ENCODE data around the gene PARP11. TPM values are rescaled to one million over a fixed set of nuclear protein-coding genes. Genes with fewer than 3 reads are reported as not detected.

PARP11 gene
- total RNA-seq, 2 donors from 2014 or later: 2.8 to 11.4 TPM

DNA sequence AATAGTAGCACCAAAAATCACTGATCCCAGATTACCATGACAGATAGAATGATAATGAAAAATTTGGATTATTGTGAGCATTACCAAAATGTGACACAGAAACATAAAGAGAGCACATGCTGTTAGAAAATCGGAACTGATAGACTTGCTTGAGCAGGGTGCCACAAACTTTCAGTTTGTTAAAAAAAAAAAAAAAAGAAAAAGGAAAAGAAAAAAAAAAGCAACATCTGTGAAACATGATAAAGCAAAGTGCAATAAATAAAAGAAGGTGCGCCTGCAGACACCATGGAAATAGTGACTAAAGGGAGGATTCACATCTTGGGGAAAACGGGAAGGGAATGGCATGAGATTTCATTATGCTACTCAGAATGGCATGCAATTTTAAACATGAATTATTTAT, 6.6 kb upstream of the PARP11 start:
- DNase-seq (ENCODE audit: low spot score) (no peak), ATAC-seq (ENCODE audit: insufficient number of reproducible peaks, low FRiP score, low read depth) (no peak)
- TF ChIP-seq CTCF (IDR thresholded peaks at IDR 0.05): no peak

DNA sequence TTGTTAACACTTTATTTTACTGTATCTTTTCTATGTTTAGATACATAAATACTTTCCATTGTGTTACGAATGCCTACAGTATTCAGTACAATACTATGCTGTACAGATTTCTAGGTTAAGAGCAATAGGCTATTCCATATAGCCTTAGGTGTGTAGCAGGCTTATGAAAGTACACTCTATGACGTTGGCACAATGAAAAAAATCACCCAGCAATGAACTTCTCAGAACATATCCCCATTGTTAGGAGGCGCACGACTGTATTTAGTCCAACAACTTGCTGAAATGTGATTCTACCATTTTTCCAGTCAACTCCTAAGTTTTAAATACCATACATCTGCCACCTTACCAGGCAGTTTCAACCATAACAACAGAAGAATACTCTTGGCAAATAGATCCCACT, 1.8 kb downstream of the PARP11 start:
- no peaks in the 10 kb centered on the region for H3K9me3 ChIP-seq
- ATAC-seq (ENCODE audit: insufficient number of reproducible peaks, low FRiP score, low read depth): no peak
- H3K4me1 ChIP-seq (ENCODE audit: control insufficient read depth in 1 of 2, low read depth in 2 of 2): peaks cover 11 to 19% of the 10 kb centered on the region in 2 donors
- H3K4me3 ChIP-seq: peak overlapping the region; percentile 82
- no peak for DNase-seq (ENCODE audit: low spot score)
- no peak for TF ChIP-seq CTCF (IDR thresholded peaks at IDR 0.05)
- H3K27ac ChIP-seq: no peak overlapping the region
- H3K36me3 ChIP-seq: no peaks in the 10 kb centered on the region
- H3K27me3 ChIP-seq (replicated peaks; ENCODE audit: insufficient read depth): no peaks in the 10 kb centered on the region

More for the DNA sequence above, 6.6 kb upstream of the PARP11 start:
- H3K27ac ChIP-seq: no peak overlapping the region
- H3K4me3 ChIP-seq: no peak overlapping the region
- H3K4me1 ChIP-seq (ENCODE audit: control insufficient read depth in 1 of 2, low read depth in 2 of 2): no peaks in the 10 kb centered on the region
- no peaks in the 10 kb centered on the region for H3K36me3 ChIP-seq
- H3K9me3 ChIP-seq: no peaks in the 10 kb centered on the region
- no peaks in the 10 kb centered on the region for H3K27me3 ChIP-seq (replicated peaks; ENCODE audit: insufficient read depth)

- H3K27ac ChIP-seq: no peak overlapping the region
- DNase-seq (ENCODE audit: low spot score) (no peak), ATAC-seq (ENCODE audit: insufficient number of reproducible peaks, low FRiP score, low read depth) (no peak)
- no peak for TF ChIP-seq CTCF (IDR thresholded peaks at IDR 0.05)
- peaks cover 11 to 19% of the 10 kb centered on the region in 2 donors for H3K4me1 ChIP-seq (ENCODE audit: control insufficient read depth in 1 of 2, low read depth in 2 of 2)
- no peaks in the 10 kb centered on the region for H3K36me3 ChIP-seq
- peaks cover 8% of the 10 kb centered on the region for H3K9me3 ChIP-seq
- no peaks in the 10 kb centered on the region for H3K27me3 ChIP-seq (replicated peaks; ENCODE audit: insufficient read depth)
- peak overlapping the region; percentile 40 for H3K4me3 ChIP-seq
These were observed 3.3 kb downstream of the PARP11 start for GRCh38 chr12:3869865-3870264.

DNA sequence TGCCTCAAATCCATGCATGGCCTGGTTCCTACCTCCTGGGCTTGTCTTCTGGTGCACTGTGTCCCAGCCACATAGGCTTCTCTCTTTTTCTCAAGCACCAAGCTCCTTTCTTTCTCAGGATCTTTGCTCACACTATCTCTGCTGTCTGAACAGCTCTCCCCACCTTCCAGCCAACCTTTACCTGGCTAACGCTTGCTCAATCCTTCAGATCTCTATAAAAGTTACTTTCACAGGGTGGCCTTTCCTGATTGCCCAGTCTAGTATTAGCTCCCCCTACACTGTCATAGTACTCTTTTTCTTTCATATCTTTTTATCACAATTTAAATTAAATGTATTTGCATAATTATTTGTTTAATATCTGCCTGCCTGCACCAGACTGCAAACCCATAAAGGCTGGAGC, 3.8 kb downstream of the PARP11 start:
- H3K4me3 ChIP-seq: no peak overlapping the region

GRCh38 chr12:3863756-3864155, 9.4 kb downstream of the PARP11 start:
- no peaks in the 10 kb centered on the region for H3K27me3 ChIP-seq (replicated peaks; ENCODE audit: insufficient read depth)
- TF ChIP-seq CTCF (IDR thresholded peaks at IDR 0.05): no peak
- peaks cover 8% of the 10 kb centered on the region for H3K9me3 ChIP-seq
- DNase-seq (ENCODE audit: low spot score) (no peak), ATAC-seq (ENCODE audit: insufficient number of reproducible peaks, low FRiP score, low read depth) (no peak)
- H3K36me3 ChIP-seq: no peaks in the 10 kb centered on the region
- H3K4me3 ChIP-seq: no peak overlapping the region
- no peaks in the 10 kb centered on the region for H3K4me1 ChIP-seq (ENCODE audit: control insufficient read depth in 1 of 2, low read depth in 2 of 2)
- no peak overlapping the region for H3K27ac ChIP-seq

More for the DNA sequence above, 3.8 kb downstream of the PARP11 start:
- no peak for TF ChIP-seq CTCF (IDR thresholded peaks at IDR 0.05)
- Histone ChIP-seq H3K36me3 (no peaks in the 10 kb centered on the region), H3K27ac (no peak overlapping the region), H3K9me3 (peaks cover 8% of the 10 kb centered on the region), H3K4me1 (ENCODE audit: control insufficient read depth in 1 of 2, low read depth in 2 of 2) (peaks cover 11 to 19% of the 10 kb centered on the region in 2 donors), H3K27me3 (replicated peaks; ENCODE audit: insufficient read depth) (no peaks in the 10 kb centered on the region)
- ATAC-seq (ENCODE audit: insufficient number of reproducible peaks, low FRiP score, low read depth) (no peak), DNase-seq (ENCODE audit: low spot score) (no peak)
